CD4-positive, alpha-beta memory T cell (primary cell): Measurements from ENCODE around the gene TXNRD2. TPM values are rescaled to one million over a fixed set of nuclear protein-coding genes. Genes with fewer than 3 reads are reported as not detected.

Experiments
- microRNA-seq: library from miRNA; unstranded; fragments of <30 nt; microRNA quantifications from one replicate; pipeline ENCODE4 v1.2.0, GENCODE V29; 2021; ENCODE audit warnings: borderline replicate concordance, borderline number of aligned reads, borderline microRNAs expressed, mixed read lengths
- polyA plus RNA-seq, 2 donors: library from polyadenylated mRNA; unstranded; fragments of 300-500 nt; fragmentation: Illumina TruSeq; gene quantifications; one replicate each; pipeline ENCODE4 v1.2.3, GENCODE V29; 2021
- total RNA-seq, 2 experiments: library from RNA; stranded (reverse); gene quantifications; one replicate each; pipeline ENCODE4 v1.2.3, GENCODE V29; 2021

The TXNRD2 gene
- total and polyA plus RNA-seq, 4 experiments from 2014 or later, result 8.5 to 35.9 (median 22.7) TPM

Small RNAs within 50 kb of the gene (microRNA-seq; reads per million reads assigned to microRNA genes)
- gene MIR4761, result not detected

Other genes with a start within 250 kb of the TXNRD2 start
- not detected for gene SEPTIN5, start 227.3 kb downstream of the TXNRD2 start, total RNA-seq
- not detected for gene SEPTIN5, start 227.3 kb downstream of the TXNRD2 start, polyA plus RNA-seq
- gene GP1BB, start 218.3 kb downstream of the TXNRD2 start, total RNA-seq, result not detected
- gene GP1BB, start 218.3 kb downstream of the TXNRD2 start, polyA plus RNA-seq, result not detected
- gene TBX1, start 181.0 kb downstream of the TXNRD2 start, total RNA-seq, result not detected
- not detected for gene TBX1, start 181.0 kb downstream of the TXNRD2 start, polyA plus RNA-seq
- 1 to 10 TPM; 7.9 to 8.7 TPM for gene GNB1L, start 86.9 kb downstream of the TXNRD2 start, total RNA-seq
- 10 to 100 TPM; 12.7 to 14.6 TPM for gene GNB1L, start 86.9 kb downstream of the TXNRD2 start, polyA plus RNA-seq
- gene RTL10, start 86.9 kb downstream of the TXNRD2 start, total RNA-seq, result 10 to 100 TPM; 26.9 to 27.6 TPM
- gene RTL10, start 86.9 kb downstream of the TXNRD2 start, polyA plus RNA-seq, result 10 to 100 TPM in 1 of 2 donors, 1 to 10 TPM in 1; 4.3 to 13.0 TPM
- 10 to 100 TPM; 36.8 to 39.2 TPM for gene COMT, start within 50 bp of the TXNRD2 start, total RNA-seq
- 10 to 100 TPM; 93.1 to 93.9 TPM for gene COMT, start within 50 bp of the TXNRD2 start, polyA plus RNA-seq
- 1 to 10 TPM; 3.5 to 4.2 TPM for gene ARVCF, start 75.0 kb upstream of the TXNRD2 start, total RNA-seq
- gene ARVCF, start 75.0 kb upstream of the TXNRD2 start, polyA plus RNA-seq, result under 1 TPM in 1 of 2 donors, not detected in 1; 0.28 TPM
- 10 to 100 TPM; 50.6 to 51.5 TPM for gene TANGO2, start 79.3 kb upstream of the TXNRD2 start, total RNA-seq
- gene TANGO2, start 79.3 kb upstream of the TXNRD2 start, polyA plus RNA-seq, result 10 to 100 TPM; 40.9 to 43.9 TPM
- 10 to 100 TPM; 47.6 to 48.2 TPM for gene DGCR8, start 138.4 kb upstream of the TXNRD2 start, total RNA-seq
- gene DGCR8, start 138.4 kb upstream of the TXNRD2 start, polyA plus RNA-seq, result 1 to 10 TPM; 2.2 to 5.1 TPM
- 10 to 100 TPM; 61.9 to 67.9 TPM for gene RANBP1, start 174.3 kb upstream of the TXNRD2 start, total RNA-seq
- gene RANBP1, start 174.3 kb upstream of the TXNRD2 start, polyA plus RNA-seq, result 100 to 1,000 TPM in 1 of 2 donors, 10 to 100 TPM in 1; 87.0 to 111 TPM
- 100 to 1,000 TPM; 110 to 126 TPM for gene TRMT2A, start 175.4 kb upstream of the TXNRD2 start, total RNA-seq
- 10 to 100 TPM; 28.0 to 37.5 TPM for gene TRMT2A, start 175.4 kb upstream of the TXNRD2 start, polyA plus RNA-seq
- gene ZDHHC8, start 190.0 kb upstream of the TXNRD2 start, total RNA-seq, result 10 to 100 TPM; 80.0 to 81.7 TPM
- gene ZDHHC8, start 190.0 kb upstream of the TXNRD2 start, polyA plus RNA-seq, result 1 to 10 TPM; 1.0 to 7.0 TPM
- gene CCDC188, start 209.2 kb upstream of the TXNRD2 start, total RNA-seq, result not detected
- not detected for gene CCDC188, start 209.2 kb upstream of the TXNRD2 start, polyA plus RNA-seq